ENCODE data around the gene TRERF1. TPM values are rescaled to one million over a fixed set of nuclear protein-coding genes. Genes with fewer than 3 reads are reported as not detected.

TRERF1 gene
- total RNA-seq, 1 donor from 2014 or later = 13.2 TPM

GRCh38 chr6:42251911-42252637, 199.7 kb downstream of the TRERF1 start:
- peaks cover 23% of the 10 kb centered on the region for H3K4me1 Mint-ChIP-seq (ENCODE audit: unreplicated experiment)
- no peak for DNase-seq (ENCODE audit: extremely low spot score, unreplicated experiment)
- TF ChIP-seq CTCF (conservative IDR thresholded peaks at IDR 0.05) = no peak
- no peaks in the 10 kb centered on the region for H3K27me3 Mint-ChIP-seq
- no peaks in the 10 kb centered on the region for H3K9me3 Mint-ChIP-seq
- H3K27ac Mint-ChIP-seq = no peak overlapping the region
- H3K4me3 Mint-ChIP-seq = no peak overlapping the region
- peaks cover 24% of the 10 kb centered on the region for H3K36me3 Mint-ChIP-seq

- DNase-seq (ENCODE audit: extremely low spot score, unreplicated experiment) = no peak
- H3K4me1 Mint-ChIP-seq (ENCODE audit: unreplicated experiment) = peaks cover 23% of the 10 kb centered on the region
- TF ChIP-seq CTCF (conservative IDR thresholded peaks at IDR 0.05) = no peak
- no peak overlapping the region for H3K27ac Mint-ChIP-seq
- H3K4me3 Mint-ChIP-seq = no peak overlapping the region
- H3K9me3 Mint-ChIP-seq = no peaks in the 10 kb centered on the region
- H3K36me3 Mint-ChIP-seq = peaks cover 24% of the 10 kb centered on the region
- no peaks in the 10 kb centered on the region for H3K27me3 Mint-ChIP-seq
These were observed 200.2 kb downstream of the TRERF1 start for GRCh38 chr6:42251500-42251899.

- Mint-ChIP-seq H3K4me1 (ENCODE audit: unreplicated experiment) (peaks cover 23% of the 10 kb centered on the region), H3K27ac (no peak overlapping the region), H3K36me3 (peaks cover 24% of the 10 kb centered on the region), H3K4me3 (no peak overlapping the region), H3K27me3 (no peaks in the 10 kb centered on the region), H3K9me3 (no peaks in the 10 kb centered on the region)
- no peak for DNase-seq (ENCODE audit: extremely low spot score, unreplicated experiment)
- TF ChIP-seq CTCF (conservative IDR thresholded peaks at IDR 0.05) = no peak
These were observed 201.3 kb downstream of the TRERF1 start for GRCh38 chr6:42250274-42250931.

GRCh38 chr6:42249279-42249678, 202.4 kb downstream of the TRERF1 start:
- TF ChIP-seq CTCF (conservative IDR thresholded peaks at IDR 0.05) = no peak

GRCh38 chr6:42243046-42243445, 208.7 kb downstream of the TRERF1 start:
- H3K9me3 Mint-ChIP-seq = no peaks in the 10 kb centered on the region
- peaks cover 28% of the 10 kb centered on the region for H3K36me3 Mint-ChIP-seq
- H3K4me1 Mint-ChIP-seq (ENCODE audit: unreplicated experiment) = no peaks in the 10 kb centered on the region
- no peak for TF ChIP-seq CTCF (conservative IDR thresholded peaks at IDR 0.05)
- H3K27me3 Mint-ChIP-seq = no peaks in the 10 kb centered on the region
- DNase-seq (ENCODE audit: extremely low spot score, unreplicated experiment) = no peak
- no peak overlapping the region for H3K4me3 Mint-ChIP-seq
- H3K27ac Mint-ChIP-seq = no peak overlapping the region

More at GRCh38 chr6:42249279-42249678, 202.4 kb downstream of the TRERF1 start:
- peaks cover 23% of the 10 kb centered on the region for H3K4me1 Mint-ChIP-seq (ENCODE audit: unreplicated experiment)
- no peak overlapping the region for H3K4me3 Mint-ChIP-seq
- no peak for DNase-seq (ENCODE audit: extremely low spot score, unreplicated experiment)
- H3K9me3 Mint-ChIP-seq = no peaks in the 10 kb centered on the region
- no peak overlapping the region for H3K27ac Mint-ChIP-seq
- H3K36me3 Mint-ChIP-seq = peaks cover 30% of the 10 kb centered on the region
- H3K27me3 Mint-ChIP-seq = no peaks in the 10 kb centered on the region
